Measurements from ENCODE around the gene PEX5L. TPM values are rescaled to one million over a fixed set of nuclear protein-coding genes. Genes with fewer than 3 reads are reported as not detected.

Gene PEX5L
- total RNA-seq, 4 donors from 2014 or later, result 0.13 to 2.0 TPM; not detected in 2

- H3K4me1 ChIP-seq, result peaks cover 0 to 12% of the 10 kb centered on the region in 2 donors
- no peak for TF ChIP-seq POLR2A (IDR thresholded peaks at IDR 0.05)
- TF ChIP-seq CTCF (IDR thresholded peaks at IDR 0.05), result no peak
- no peak for DNase-seq
- intact Hi-C loops (cut with DNase I), result no loop called here
- 87 to 98% methylated on average over 19 to 24 of the region's 28 CpGs for WGBS, 2 donors
- no peaks in the 10 kb centered on the region for H3K27me3 ChIP-seq
- H3K27ac ChIP-seq, result peak overlapping the region in 1 of 3 donors; percentile 32
- H3K36me3 ChIP-seq, result no peaks in the 10 kb centered on the region
- H3K9me3 ChIP-seq, result no peaks in the 10 kb centered on the region
- H3K4me3 ChIP-seq (replicated peaks in 1 of 3), result no peak overlapping the region
Observed at GRCh38 chr3:179775416-179776122, 261.2 kb downstream of the PEX5L start.

- no peak for DNase-seq
- TF ChIP-seq POLR2A (IDR thresholded peaks at IDR 0.05), result no peak
- TF ChIP-seq CTCF (IDR thresholded peaks at IDR 0.05), result no peak
- H3K4me1 ChIP-seq, result peaks cover 6 to 27% of the 10 kb centered on the region in 2 donors
- H3K36me3 ChIP-seq, result no peaks in the 10 kb centered on the region
- WGBS, 2 donors, result 73 to 86% methylated on average over 5 of the region's 5 CpGs
- H3K27ac ChIP-seq, result no peak overlapping the region
- H3K27me3 ChIP-seq, result no peaks in the 10 kb centered on the region
- intact Hi-C loops (cut with DNase I), result no loop called here
- H3K4me3 ChIP-seq (replicated peaks in 1 of 3), result no peak overlapping the region
- H3K9me3 ChIP-seq, result no peaks in the 10 kb centered on the region
Observed at GRCh38 chr3:179772297-179772696, 264.4 kb downstream of the PEX5L start.

GRCh38 chr3:179771797-179772196 is 264.9 kb downstream of the PEX5L start:
- no peak for TF ChIP-seq POLR2A (IDR thresholded peaks at IDR 0.05)
- TF ChIP-seq CTCF (IDR thresholded peaks at IDR 0.05), result no peak

GRCh38 chr3:179769411-179770247 is 267.1 kb downstream of the PEX5L start:
- no peak for TF ChIP-seq POLR2A (IDR thresholded peaks at IDR 0.05)
- no peak for TF ChIP-seq CTCF (IDR thresholded peaks at IDR 0.05)
- Histone ChIP-seq H3K9me3 (no peaks in the 10 kb centered on the region), H3K36me3 (peaks cover 8 to 15% of the 10 kb centered on the region in 2 donors), H3K4me3 (replicated peaks in 1 of 3) (no peak overlapping the region), H3K27me3 (no peaks in the 10 kb centered on the region), H3K27ac (peak overlapping the region; percentile 43 to 67 (median 66)), H3K4me1 (peaks cover 6 to 24% of the 10 kb centered on the region in 2 donors)
- peak; percentile 63 to 78 for DNase-seq
- intact Hi-C loops (cut with DNase I), result no loop called here
- 17 to 27% methylated on average over 9 of the region's 9 CpGs for WGBS, 2 donors

More at GRCh38 chr3:179771797-179772196, 264.9 kb downstream of the PEX5L start:
- H3K4me1 ChIP-seq, result peaks cover 6 to 27% of the 10 kb centered on the region in 2 donors
- H3K9me3 ChIP-seq, result no peaks in the 10 kb centered on the region
- 89% methylated on average over 4 of the region's 4 CpGs for WGBS, 2 donors
- H3K27me3 ChIP-seq, result no peaks in the 10 kb centered on the region
- intact Hi-C loops (cut with DNase I), result no loop called here
- DNase-seq, result no peak
- H3K27ac ChIP-seq, result peak overlapping the region in 1 of 3 donors; percentile 24
- H3K36me3 ChIP-seq, result peaks cover 0 to 2% of the 10 kb centered on the region in 2 donors
- H3K4me3 ChIP-seq (replicated peaks in 1 of 3), result no peak overlapping the region
